GM19328 (cell line): ENCODE data around the gene ERC1.
"Not testable (repeated sequence)": the region's sequence is repeated elsewhere in the genome, so short reads cannot be mapped to it uniquely, and the experiment has no call there.

Experiments used
- ATAC-seq: cut with Tn5 transposase; IDR thresholded peaks from one replicate; pipeline ENCODE4 v1.9.1; 2021; ENCODE audit warnings: mild to moderate bottlenecking, moderate library complexity; ENCODE audit not compliant: unreplicated experiment

The ERC1 gene

DNA sequence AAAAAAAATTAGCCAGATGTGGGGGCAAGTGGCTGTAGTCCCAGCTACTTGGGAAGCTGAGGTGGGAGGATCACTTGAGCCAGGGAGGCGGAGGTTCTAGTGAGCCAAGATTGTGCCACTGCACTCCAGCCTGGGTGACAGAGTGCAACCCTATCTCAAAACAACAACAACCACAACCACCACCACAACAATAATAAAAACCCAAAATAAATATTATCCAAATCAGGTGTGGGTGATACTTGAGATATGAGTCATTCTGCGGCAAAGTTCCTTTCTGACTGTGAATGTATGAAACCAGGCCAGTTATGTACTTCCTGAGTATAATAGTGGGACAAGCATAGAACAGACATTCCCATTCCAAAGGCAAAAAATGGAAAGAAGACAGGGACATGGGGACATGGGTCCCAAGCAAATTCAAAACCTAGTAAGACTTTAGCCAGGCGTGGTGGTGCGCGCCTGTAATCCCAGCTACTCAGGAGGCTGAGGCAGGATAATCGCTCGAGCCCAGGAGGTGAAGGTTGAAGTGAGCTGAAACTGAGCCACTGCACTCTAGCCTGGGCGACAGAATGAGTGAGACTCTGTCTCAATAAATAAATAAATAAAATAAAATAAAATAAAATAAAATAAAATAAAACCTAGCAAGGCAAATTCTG lies 9.7 kb upstream of the ERC1 start:
- ATAC-seq = no peak

DNA sequence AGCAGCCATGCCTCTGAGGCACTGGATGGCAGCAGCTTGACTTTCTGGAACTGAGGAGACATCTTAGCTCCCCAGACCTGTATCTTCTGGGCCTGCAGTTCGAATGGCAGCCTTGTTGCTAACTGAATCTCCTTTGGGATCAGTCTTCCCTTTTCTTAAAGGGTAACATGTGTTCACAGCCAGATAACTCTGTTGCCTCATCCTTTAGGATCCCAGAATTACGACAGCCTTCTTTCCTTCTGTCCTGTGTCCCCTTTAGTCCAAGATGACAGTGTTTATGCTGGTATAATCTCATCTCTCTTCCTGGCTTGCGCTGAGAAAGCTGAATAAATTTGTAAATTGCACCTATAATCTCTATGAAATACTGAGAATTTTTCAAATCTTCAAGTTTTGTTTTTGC lies 9.1 kb upstream of the ERC1 start:
- no peak for ATAC-seq

DNA sequence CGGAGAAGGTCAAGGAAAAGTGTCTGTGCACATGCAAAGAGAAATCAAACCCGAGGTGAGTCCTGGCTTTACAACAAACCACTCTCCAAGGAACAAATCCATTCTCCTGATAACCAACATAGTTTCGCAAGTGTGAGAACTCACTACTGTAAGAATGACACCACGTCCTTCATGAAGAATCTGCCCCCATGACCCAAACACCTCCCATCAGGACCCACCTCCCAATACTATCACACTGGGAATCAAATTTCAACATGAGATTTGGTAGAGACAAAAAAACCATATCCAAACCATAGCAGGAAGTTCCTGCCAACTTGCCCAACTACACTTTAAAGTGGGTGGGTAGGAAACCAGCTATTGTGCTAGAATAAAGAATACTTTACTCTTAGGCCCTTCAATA lies 2.4 kb upstream of the ERC1 start:
- no peak for ATAC-seq

DNA sequence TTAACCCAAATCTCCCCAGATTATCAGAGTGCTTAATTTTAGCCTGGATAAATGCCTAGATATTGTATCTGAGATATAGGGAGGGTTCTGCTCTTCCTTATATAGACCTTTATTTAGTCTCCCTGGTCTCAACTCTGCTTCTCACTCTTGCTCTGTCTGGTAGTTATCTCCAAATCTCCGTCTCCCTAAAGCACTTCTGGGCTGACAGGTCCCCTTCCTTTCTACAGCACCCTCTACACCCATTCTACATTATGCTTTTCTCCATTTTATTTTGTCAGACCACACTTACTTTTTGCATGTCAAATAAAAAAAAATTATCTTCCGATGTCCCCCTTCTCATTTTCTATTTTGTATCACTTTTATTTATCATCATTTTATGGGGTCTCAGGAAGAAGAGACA lies 2.0 kb upstream of the ERC1 start:
- ATAC-seq = no peak

DNA sequence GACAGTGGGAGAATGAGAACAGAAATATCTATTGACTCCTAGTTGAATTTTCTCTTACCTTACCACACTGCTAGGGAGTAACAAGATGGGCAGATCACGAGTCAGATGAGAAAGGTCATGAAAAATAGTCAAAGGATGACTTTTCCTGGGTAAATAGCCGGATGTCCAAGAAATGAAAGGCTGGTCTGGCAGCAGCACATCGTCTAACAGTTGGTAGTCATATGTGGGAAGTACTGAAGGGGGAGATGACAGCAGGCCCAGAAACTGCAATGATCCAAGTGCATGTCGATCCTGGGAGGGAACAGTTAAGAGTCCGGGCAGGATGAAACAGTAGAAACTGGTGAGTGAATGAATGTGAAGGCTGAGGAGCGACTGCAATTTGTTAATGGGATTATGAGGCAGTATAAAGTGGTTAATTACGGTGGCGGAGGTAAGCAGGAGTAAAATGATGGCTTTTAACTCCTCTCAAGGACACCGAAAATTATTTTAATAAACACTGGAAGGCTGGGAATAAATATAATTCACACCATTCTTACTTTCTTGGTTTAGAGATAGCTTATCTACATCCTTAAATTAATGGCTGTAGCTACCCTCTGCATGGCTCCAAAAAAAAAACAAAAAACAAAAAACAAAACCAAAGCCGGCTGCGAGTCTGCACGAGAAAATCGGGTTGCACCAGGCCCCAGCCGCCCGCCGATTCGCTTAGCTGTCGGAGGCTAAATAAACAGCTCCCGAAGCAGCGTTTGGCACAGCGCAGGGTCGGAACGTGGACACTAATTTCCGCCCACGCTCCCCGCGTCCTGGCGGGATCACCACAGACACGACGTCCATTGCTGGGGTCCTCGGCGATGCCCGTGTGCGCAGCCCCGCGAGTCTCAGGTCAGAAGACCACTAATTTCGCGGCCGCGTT lies 1.0 kb upstream of the ERC1 start:
- no peak for ATAC-seq

DNA sequence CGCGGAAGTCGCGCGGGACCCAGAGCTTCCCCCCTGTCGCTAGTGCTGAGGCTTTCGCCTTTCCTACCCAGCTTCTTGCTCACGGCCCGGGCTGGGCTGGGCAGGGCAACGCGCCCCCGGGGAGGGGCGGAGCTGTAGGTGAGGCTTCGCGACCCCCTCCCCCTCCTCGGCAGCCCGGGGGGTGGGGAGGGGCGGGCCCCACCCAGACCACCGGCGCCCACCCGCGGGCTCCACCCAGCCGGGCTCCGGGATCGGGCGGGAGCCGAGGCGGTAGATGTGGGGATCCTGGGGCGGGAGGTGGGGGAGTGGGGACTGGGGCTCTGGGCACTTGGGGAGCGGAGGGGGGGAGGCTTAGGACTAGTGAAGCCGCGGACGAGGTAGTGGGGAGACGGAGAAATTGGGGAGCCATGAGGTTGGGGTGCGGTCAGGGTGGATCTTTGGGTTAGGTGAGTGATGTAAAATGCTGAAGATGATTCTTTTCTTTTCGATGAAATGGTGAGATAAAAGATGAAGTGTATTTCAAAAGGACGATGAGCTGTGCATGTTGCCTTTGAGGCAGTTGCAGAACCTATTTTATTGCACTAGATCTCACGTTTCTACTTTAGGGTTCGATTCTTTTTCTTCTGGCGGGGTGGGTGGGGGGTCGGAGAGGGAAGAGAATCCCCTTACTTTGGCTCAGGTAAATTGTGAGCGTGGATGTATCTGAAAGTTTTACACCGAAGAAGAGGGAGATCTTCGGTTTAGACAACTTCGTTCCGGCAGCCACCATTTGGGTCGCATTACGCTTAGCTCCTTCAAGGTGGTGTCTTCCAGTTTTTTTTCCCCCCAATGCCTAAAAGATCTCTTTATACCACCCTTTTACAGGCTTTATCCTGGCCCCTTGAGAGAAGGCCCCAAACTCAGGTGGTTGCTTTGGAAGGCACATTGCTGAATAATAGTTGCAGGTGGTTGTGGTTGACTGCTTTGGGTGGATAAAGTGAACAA lies 619 bp downstream of the ERC1 start:
- ATAC-seq = peak; percentile 40

DNA sequence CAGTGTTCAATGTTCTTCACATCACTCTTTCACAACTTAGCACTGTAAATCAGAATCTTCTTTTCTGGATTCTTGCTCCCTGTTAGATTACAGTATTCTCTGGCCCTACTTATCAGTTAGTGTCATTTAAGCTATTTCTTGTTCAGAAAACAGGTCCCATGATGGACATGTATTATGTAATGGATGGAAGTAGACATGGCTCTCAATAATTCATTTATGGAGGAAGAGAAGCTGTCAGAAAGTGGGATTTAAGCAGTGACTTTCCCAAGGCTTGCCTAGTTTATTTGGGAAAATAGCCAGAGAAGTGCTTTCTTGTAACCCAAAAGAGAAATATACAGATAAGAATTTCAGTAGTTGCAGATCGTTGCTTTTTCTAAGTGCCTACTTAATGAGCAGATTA lies 1.6 kb downstream of the ERC1 start:
- ATAC-seq = no peak

DNA sequence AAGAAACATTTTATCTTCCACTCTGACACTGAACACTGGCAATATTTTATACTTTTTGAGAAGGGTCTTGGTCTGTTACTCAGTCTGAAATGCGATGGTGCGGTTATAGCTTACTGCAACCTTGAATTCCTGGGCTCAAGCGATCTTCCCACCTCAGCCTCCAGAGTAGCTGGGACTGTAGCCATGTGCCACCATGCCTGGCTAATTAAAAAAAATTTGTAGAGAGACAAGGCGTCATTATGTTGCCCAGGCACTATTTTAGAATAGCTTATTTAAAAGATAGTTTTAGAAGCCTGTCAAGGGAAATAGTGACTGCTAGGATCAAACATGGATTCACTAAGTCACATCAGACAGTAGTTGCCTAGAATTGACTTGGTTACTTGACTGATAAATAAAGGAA lies 5.9 kb downstream of the ERC1 start:
- ATAC-seq = no peak

DNA sequence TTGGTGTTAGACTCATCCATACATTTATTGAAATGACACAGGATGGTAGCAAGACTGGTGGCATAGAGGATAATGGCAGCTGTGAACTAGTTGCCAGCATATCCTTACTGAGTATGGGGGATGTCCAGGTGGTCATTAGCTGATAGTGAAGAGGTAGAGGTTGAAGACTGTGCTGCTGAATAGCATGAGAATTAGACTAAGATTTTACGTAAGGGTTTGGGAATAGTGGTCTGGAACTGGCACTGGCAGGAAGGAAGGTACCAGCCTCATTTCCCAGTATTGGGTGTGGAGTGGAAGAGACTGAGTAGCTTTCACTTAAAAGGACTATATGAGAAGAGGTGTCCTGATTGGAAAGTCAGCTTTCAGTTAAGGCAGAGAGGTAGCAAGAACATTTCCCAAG lies 6.5 kb downstream of the ERC1 start:
- no peak for ATAC-seq

DNA sequence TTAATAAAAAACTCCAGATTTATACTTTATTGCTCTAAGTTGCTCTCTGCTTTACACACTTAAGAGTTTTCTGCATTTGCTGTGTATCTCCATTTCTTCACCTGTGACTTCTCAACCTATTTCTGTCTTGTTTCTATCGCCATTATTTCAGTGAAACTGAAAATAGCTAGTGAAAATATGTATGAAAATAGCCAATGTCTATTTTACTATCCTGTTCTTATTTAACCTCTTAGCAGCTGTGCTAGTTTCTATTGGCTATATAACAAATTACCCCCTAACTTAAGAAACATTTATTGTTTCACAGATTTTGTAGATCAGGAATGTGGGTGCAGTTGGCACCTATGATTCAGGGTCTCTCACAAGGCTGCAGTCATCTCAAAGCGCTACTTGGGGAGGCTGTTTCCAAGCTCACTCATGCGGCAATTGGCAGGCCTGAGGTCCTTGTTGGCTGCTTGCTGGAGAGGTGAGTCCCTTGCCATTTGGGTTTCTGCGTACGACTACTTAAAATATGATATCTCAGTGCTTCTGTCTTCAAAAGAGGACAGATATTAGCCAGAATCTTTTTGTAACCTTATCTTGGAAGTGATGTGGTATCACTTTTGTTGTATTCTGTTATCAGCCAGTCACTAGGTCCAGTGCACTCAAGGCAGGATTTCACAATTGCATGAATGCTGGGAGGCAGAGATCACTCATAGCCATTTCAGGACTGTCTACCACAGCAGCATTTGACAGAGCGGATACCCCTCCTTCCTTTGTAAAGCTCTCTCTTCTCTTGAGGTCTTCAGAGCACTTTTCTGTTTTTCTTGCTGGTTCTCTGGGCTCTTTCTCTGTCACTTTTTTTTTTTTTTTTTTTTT lies 7.2 kb downstream of the ERC1 start:
- ATAC-seq = no peak

DNA sequence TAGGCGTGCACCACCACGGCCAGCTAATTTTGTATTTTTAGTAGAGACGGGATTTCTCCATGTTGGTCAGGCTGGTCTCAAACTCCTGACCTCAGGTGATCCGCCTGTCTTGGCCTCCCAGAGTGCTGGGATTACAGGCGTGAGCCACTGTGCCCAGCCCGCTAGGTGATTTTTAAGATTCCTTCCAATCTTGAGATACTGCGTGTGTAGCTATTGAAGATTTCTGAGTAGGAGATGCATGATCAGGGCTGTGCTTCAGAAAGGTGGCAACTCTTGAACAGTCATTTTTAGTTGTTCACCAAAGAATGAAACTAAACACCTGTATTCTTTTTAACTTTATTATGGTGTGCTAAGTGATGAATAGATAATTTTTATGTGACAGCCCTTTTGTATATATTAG lies 8.7 kb downstream of the ERC1 start:
- ATAC-seq = not testable (repeated sequence)

DNA sequence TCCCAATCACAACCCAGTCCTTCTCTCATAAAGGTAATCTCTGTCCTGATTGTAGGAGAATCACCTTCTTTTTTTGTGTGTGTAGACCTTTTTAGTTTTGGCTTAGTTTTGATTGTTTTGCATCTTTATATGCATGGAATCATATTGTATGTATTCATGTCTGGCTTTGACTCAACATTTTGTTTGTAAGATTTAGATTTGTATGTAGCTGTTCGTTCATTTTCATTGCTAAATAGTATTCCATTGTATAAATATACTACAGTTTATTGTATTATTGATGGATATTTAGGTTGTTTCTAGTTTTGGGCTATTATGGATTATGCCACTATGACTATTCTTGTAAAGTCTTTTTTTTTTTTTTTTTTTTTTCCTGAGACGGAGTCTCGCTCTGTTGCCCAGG lies 10.5 kb downstream of the ERC1 start:
- ATAC-seq = no peak

DNA sequence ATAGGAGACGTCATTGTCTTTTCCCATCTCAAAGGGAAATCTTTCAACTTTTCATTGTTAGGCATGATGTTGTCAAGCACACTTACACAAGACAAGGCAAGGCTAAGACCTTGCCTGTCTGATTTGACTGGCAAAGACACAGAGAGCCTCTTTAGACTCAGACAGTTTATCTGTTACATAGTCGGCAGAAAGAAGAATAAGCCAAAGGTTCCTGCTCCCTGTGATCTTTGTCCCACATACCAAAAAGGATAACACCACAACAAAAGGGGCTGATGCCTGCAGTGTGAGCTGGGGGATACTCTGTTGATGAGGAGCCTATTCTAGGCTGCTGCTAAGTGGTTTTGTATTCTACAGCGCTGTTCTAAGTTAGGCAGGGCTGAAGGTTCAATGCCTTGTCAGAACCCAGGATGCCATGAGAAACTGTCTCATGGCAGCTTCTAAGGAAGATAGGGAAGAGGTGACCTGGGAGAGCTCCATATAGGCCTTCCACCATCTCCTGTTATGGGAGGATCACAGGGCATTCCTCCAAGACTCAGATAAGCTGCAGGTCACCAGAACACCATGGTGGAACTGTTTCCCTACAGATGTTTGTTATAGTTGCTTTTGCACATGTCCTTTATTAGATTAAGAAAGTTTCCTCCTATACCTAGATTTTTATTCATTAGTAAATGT lies 12.7 kb downstream of the ERC1 start:
- no peak for ATAC-seq

DNA sequence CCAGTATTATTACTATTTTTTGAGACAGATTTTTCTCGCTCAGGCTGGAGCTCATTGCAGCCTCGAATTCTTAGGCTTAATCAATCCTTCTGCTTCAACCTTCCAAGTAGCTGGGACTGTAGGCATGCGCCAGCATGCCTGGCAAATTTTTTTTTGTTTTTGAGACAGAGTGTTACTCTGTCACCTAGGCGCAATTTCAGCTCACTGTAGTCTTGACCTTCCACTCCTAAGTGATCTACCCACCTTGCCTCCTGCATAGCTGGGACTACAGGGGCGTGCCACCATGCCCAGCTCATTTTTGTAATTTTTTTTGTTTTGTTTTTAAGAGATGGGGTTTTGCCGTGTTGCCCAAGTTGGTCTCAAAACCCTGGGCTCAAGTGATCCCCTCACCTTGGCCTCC lies 15.2 kb downstream of the ERC1 start:
- no peak for ATAC-seq

DNA sequence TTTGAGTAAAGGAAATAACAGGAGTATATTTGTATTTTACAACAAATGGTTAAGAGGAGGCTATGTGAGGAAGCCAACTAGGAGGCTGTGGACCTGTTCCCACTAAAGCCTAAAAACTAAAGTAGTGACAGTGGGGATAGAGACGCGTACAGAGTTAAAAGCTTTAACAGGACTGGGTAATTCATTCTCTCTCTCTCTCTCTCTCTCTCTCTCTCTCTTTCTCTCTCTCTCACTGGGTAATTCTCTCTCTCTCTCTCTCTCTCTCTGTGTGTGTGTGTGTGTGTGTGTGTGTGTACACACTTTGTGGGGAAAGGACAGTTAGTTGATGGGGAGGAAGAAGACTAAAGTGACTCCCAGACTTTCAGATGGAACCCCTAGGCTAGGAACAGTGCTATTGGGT lies 16.3 kb downstream of the ERC1 start:
- no peak for ATAC-seq

DNA sequence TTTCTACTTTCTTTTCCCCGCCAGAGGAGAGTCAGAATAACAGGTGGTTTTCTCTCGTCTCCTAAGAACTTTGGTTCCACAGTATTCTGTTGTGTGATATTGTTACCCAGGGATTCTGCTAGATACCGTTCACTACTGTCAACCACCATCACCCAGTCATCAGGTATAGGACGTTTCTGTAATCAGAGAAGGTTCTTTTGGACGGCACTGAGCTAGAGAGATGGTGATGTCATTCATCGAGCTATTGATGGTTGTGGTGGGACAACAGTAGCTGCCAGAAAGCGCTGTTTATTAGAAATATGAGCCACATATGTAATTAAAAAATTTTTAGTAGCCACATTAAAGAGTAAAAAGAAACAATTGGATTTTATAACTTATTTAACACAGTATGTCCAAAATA lies 17.0 kb downstream of the ERC1 start:
- ATAC-seq = no peak

DNA sequence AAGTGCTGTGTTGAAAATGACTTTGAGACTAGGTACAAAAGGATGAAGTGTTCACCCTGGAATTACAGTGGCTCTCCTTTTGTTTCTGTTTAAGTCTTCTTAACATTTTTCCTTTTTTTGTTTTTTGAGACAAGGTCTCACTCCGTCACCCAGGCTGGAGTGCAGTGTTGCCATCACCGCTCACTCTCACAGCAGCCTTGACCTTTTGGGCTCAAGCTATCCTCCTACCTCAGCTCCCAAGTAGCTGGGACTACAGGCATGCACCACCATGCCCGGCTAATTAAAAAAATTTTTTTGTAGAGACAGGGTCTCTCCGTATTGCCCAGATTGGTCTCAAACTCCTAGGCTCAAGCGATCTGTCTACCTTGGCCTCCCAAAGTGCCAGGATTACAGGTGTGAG lies 20.1 kb downstream of the ERC1 start:
- no peak for ATAC-seq

DNA sequence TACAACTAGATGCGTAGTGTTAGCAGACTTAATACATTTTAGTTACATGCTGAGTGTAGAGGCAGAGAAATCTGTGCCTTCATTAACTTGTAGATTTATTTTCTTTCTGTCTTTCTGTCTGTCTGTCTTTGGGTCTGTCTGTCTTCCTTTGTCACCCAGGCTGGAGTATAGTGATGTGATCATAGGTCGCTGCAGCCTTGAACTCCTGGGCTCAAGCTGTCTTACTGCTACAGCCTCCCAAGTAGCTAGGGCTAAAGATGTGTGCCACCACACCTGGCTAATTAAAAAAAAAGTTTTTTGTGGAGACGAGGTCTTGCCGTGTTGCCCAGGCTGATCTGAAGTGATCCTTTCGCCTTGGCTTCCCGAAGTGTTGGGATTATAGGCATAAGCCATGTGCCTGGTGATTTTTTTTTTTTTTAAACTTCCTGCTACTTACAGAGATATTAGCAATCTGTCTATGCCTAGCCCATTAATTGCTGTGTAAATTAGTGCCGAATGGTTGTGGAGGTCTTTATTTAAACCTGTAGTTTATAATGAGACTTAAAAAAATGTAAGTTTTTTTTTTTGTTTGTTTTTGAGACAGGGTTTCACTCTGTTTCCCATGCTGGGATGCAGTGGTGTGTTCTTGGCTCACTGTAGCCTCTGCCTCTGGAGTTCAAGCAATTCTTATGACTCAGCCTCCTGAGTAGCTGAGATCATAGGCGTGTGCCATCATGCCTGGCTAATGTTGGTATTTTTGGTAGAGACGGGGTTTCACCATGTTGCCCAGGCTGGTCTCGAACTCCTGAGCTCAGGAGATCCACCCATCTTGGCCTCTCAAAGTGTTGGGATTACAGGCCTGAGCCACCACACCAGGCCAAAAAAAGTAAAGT lies 22.8 kb downstream of the ERC1 start:
- no peak for ATAC-seq

DNA sequence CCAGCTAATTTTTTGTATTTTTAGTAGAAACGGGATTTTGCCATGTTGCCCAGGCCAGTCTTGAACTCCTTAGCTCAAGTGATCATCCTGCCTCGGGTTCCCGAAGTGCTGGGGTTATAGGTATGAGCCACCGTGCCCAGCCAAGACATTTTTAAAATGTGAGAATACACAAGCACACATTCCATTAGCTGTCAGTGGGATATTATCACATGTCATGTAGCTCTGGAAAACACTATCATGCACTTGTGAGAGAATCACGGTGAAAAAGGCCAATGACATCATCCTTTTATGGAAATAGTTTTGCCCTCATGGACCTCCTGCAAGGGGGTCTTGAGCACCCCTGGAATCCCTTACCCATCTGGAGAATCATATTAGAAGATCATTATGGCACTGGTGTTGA lies 28.3 kb downstream of the ERC1 start:
- no peak for ATAC-seq
